HTR-8/SVneo (cell line): Measurements from ENCODE around the gene TTC9C.

Experiments used
- DNase-seq: peaks from one replicate; pipeline ENCODE4 v3.0.0; 2011; ENCODE audit warnings: low spot score, mixed read lengths; ENCODE audit not compliant: insufficient read length
- FAIRE-seq: peaks from 2 replicates; lab custom pipeline; 2011; peaks lifted over from hg19 to GRCh38; lab: Jason Lieb, UNC

TTC9C gene

GRCh38 chr11:62787005-62787759, 58.9 kb downstream of the TTC9C start, which contains the start of gene TMEM179B:
Gene TMEM179B, plus strand, starts transcription at chr11:62787402. Its CDS starts 30 bp downstream, at chr11:62787432.
- DNase-seq = peak; percentile 94
- peak; percentile 51 for FAIRE-seq
